DND-41 (cell line): Measurements from ENCODE around the gene PUM2.
"Not testable (repeated sequence)": the region's sequence is repeated elsewhere in the genome, so short reads cannot be mapped to it uniquely, and the experiment has no call there.

Experiments used
- ATAC-seq: fragments of 200-7000 bp; cut with Tn5 transposase; 3 replicates; pipeline ENCODE4 v1.9.1; 2021; ENCODE audit warnings: low read depth; ENCODE audit not compliant: insufficient read depth
- DNase-seq: peaks from one replicate; pipeline ENCODE4 v3.0.0-alpha.2; 2020
- H2AFZ ChIP-seq: 2 replicates; pipeline ENCODE4 v1.6.0; 2012; ENCODE audit warnings: low read depth, low read length
- H3K27ac ChIP-seq: 2 replicates; pipeline ENCODE4 v1.5.1; 2012; ENCODE audit warnings: low read length, inconsistent platforms
- H3K27me3 ChIP-seq: fragments of 200-600 bp; sonication (generic); 2 replicates; pipeline ENCODE4 v1.6.0; 2012; ENCODE audit warnings: low read length, mild to moderate bottlenecking, inconsistent platforms; ENCODE audit not compliant: insufficient read depth, poor library complexity
- H3K36me3 ChIP-seq: 2 replicates; pipeline ENCODE4 v1.5.1; 2012; ENCODE audit warnings: low read length, inconsistent platforms; ENCODE audit not compliant: insufficient read depth
- H3K4me1 ChIP-seq: 2 replicates; pipeline ENCODE4 v1.5.1; 2012; ENCODE audit warnings: mild to moderate bottlenecking, low read length; ENCODE audit not compliant: insufficient read depth
- H3K4me2 ChIP-seq: 2 replicates; pipeline ENCODE4 v1.6.0; 2012; ENCODE audit warnings: mild to moderate bottlenecking, moderate library complexity, low read length, inconsistent platforms; ENCODE audit not compliant: insufficient read depth
- H3K4me3 ChIP-seq, 2 experiments: fragments of 200-600 bp in 1 of 2; shearing (Covaris generic) in 1 of 2; 2 replicates each; pipeline ENCODE4 v1.5.1; 2012 to 2016; ENCODE audit warnings: inconsistent platforms in 2 of 2, low read length in 2 of 2, mild to moderate bottlenecking in 2 of 2, low read depth in 1 of 2, moderate library complexity in 1 of 2
- H3K79me2 ChIP-seq: 2 replicates; pipeline ENCODE4 v1.6.0; 2012; ENCODE audit warnings: low read length, inconsistent platforms; ENCODE audit not compliant: insufficient read depth
- H3K9ac ChIP-seq: 2 replicates; pipeline ENCODE4 v1.6.0; 2012; ENCODE audit warnings: low read depth, mild to moderate bottlenecking, inconsistent platforms, low read length, moderate library complexity
- H3K9me3 ChIP-seq: 2 replicates; pipeline ENCODE4 v1.5.1; 2012; ENCODE audit warnings: low read length, moderate library complexity, mild to moderate bottlenecking, inconsistent platforms; ENCODE audit not compliant: insufficient read depth, severe bottlenecking
- H4K20me1 ChIP-seq: 2 replicates; pipeline ENCODE4 v1.6.0; 2012; ENCODE audit warnings: low read length; ENCODE audit not compliant: insufficient read depth
- CTCF ChIP-seq: IDR thresholded peaks from 2 replicates; pipeline ENCODE4 v1.5.1; 2012; ENCODE audit warnings: borderline replicate concordance, low read length, moderate library complexity, mild to moderate bottlenecking; ENCODE audit not compliant: poor library complexity, severe bottlenecking; ENCODE audit errors: extremely low read depth
- EZH2 ChIP-seq: IDR thresholded peaks from 3 replicates; pipeline ENCODE4 v1.6.1; 2012; ENCODE audit warnings: borderline replicate concordance, low read depth, mild to moderate bottlenecking, moderate library complexity, low read length, inconsistent platforms; ENCODE audit not compliant: severe bottlenecking

PUM2 gene

GRCh38 chr2:20282916-20283592, 67.6 kb downstream of the PUM2 start:
- no peak for DNase-seq
- ATAC-seq, result no peak
- no peak overlapping the region for H2AFZ ChIP-seq
- no peak overlapping the region for H3K9ac ChIP-seq
- H3K27me3 ChIP-seq, result no peaks in the 10 kb centered on the region
- H3K27ac ChIP-seq, result no peak overlapping the region
- no peaks in the 10 kb centered on the region for H3K4me1 ChIP-seq
- no peaks in the 10 kb centered on the region for H3K9me3 ChIP-seq
- no peak overlapping the region for H3K4me3 ChIP-seq
- H3K4me2 ChIP-seq, result no peak overlapping the region
- TF ChIP-seq CTCF (no peak), EZH2 (no peak)
- H4K20me1 ChIP-seq, result peaks cover 18% of the 10 kb centered on the region
- peaks cover 36% of the 10 kb centered on the region for H3K79me2 ChIP-seq
- H3K36me3 ChIP-seq, result peaks cover 99% of the 10 kb centered on the region

- DNase-seq (no peak), ATAC-seq (no peak)
- no peaks in the 10 kb centered on the region for H3K9me3 ChIP-seq
- TF ChIP-seq CTCF, result no peak
- TF ChIP-seq EZH2, result no peak
- H3K4me1 ChIP-seq, result no peaks in the 10 kb centered on the region
- peaks cover 98% of the 10 kb centered on the region for H3K36me3 ChIP-seq
- H3K27ac ChIP-seq, result no peak overlapping the region
- no peak overlapping the region for H3K9ac ChIP-seq
- no peak overlapping the region for H3K4me2 ChIP-seq
- no peaks in the 10 kb centered on the region for H3K27me3 ChIP-seq
- no peak overlapping the region for H2AFZ ChIP-seq
- H3K79me2 ChIP-seq, result peaks cover 27% of the 10 kb centered on the region
- no peak overlapping the region for H3K4me3 ChIP-seq
- H4K20me1 ChIP-seq, result peaks cover 14% of the 10 kb centered on the region
Observed at GRCh38 chr2:20281876-20282275, 68.8 kb downstream of the PUM2 start.

- Histone ChIP-seq H3K36me3 (peaks cover 72% of the 10 kb centered on the region), H3K4me3 (no peak overlapping the region), H3K9me3 (no peaks in the 10 kb centered on the region), H3K4me1 (no peaks in the 10 kb centered on the region), H2AFZ (no peak overlapping the region), H3K79me2 (peaks cover 21% of the 10 kb centered on the region; the same call in 1 of the 2 replicates), H3K9ac (no peak overlapping the region), H3K27ac (no peak overlapping the region), H3K27me3 (no peaks in the 10 kb centered on the region), H4K20me1 (peaks cover 10% of the 10 kb centered on the region; the same call in 1 of the 2 replicates), H3K4me2 (no peak overlapping the region)
- ATAC-seq (no peak), DNase-seq (no peak)
- no peak for TF ChIP-seq CTCF
- no peak for TF ChIP-seq EZH2
Observed at GRCh38 chr2:20273042-20273441, 77.6 kb downstream of the PUM2 start.

GRCh38 chr2:20268317-20268716, 82.3 kb downstream of the PUM2 start:
- not testable (repeated sequence) for H3K4me3 ChIP-seq, H2AFZ ChIP-seq, ATAC-seq, H3K27me3 ChIP-seq, H3K27ac ChIP-seq, H3K9ac ChIP-seq, H3K9me3 ChIP-seq, H4K20me1 ChIP-seq, DNase-seq, H3K4me1 ChIP-seq, H3K4me2 ChIP-seq
- Histone ChIP-seq H3K36me3 (peaks cover 65% of the 10 kb centered on the region), H3K79me2 (peaks cover 10% of the 10 kb centered on the region; the same call in 1 of the 2 replicates)
